GM19372 (cell line): Measurements from ENCODE around the gene EXOC1L.
"Not testable (repeated sequence)": the region's sequence is repeated elsewhere in the genome, so short reads cannot be mapped to it uniquely, and the experiment has no call there.

ENCODE experiments used
- ATAC-seq: cut with Tn5 transposase; IDR thresholded peaks from one replicate; pipeline ENCODE4 v1.9.1; 2021; ENCODE audit warnings: mild to moderate bottlenecking, low read depth, moderate library complexity; ENCODE audit not compliant: unreplicated experiment

EXOC1L gene

DNA sequence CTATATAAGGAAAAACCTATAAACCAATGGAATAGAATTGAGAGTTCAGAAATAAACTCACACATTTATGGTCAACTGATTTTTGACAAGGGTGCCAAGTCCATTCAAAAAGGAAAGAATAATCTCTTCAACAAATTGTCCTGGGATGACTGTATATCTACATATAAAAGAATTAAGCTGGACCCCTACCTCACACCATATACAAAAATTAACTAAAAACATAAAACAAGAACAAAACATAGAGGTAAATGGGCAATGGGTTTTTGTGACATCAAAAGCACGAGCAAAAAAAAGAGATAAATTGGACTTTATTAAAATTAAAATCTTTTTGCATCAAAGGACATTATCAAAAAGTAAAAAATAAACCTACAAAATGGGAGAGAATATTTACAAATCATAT lies 18.3 kb downstream of the EXOC1L start:
- ATAC-seq = no peak

DNA sequence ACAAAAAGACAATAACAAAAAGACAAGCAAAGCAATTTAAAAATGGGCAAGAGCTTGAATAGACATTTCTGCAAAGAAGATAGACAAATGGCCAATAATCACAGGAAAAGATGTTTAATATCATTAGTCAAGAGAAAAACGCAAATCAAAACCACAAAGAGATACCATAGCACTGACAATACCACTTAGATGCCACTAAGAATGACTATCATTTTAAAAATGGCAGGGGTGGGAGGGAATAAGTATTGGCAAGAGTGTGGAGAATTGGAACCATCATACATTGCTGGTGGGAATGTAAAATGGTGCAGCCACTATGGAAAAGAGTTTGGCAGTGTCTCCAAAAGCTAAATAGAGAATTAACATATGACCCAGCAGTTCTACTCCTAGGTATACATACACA lies 18.8 kb downstream of the EXOC1L start:
- ATAC-seq = no peak

DNA sequence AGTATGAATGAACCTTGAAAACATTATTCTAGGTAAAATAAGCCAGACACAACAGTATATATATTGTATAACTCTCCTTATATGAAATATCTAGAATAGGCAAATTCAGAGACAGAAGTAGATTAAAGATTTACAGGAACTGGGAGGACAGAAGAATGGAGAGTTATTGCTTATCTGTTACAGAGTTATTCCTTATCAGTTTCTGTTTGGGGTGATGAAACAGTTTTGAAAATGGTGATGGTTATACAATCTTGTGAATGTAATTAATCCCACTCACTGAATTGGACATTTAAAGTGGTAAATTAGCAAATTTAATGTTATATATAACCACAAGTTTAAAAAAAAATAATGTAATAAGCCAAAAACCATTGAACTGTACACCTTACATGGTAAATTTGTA lies 19.4 kb downstream of the EXOC1L start:
- ATAC-seq = no peak

DNA sequence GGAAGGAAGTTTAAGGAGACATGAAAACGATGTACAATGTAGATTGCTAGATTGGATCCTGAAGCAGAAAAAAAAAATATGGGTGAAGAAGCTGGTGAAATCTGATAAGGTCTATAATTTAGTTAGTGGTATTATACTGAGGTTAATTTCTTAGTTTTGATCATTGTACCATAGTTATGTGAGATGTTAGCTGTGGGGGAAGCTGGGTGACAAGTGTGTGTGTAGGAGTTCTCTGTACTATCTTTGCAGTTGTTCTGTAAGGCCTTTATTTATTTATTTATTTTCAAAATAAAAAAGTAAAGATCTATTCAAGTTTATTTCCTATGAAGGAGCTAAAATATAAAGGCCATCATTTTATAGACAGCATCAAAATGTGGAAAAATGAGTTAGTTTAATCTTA lies 21.4 kb downstream of the EXOC1L start:
- no peak for ATAC-seq

DNA sequence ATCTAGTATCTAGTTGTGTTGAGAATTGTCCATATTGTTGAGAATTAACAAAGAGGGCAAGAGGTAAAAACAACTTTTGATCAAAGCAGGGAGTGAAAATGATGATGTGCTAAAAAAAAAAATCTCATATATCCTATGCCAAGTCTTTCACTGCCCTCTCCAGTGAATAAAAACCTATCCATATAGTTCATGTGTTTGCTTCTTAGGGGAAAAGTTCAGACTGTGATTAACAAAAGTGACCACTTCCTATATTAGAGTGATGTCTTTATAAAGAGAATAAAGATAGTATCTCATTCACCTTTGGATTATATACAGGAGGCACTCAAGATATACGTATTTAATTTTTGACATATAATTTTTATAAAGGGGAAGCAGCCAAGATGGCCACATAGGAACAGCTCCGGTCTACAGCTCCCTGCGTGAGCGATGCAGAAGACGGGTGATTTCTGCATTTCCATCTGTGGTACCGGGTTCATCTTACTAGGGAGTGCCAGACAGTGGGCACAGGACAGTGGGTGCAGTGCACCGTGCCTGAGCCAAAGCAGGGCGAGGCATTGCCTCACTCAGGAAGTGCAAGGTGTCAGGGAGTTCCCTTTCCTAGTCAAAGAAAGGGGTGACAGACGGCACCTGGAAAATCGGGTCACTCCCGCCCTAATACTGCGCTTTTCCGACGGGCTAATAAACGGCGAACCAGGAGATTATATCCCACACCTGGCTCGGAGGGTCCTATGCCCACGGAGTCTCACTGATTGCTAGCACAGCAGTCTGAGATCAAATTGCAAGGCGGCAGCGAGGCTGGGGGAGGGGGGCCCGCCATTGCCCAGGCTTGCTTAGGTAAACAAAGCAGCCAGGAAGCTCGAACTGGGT lies 22.0 kb downstream of the EXOC1L start:
- not testable (repeated sequence) for ATAC-seq

DNA sequence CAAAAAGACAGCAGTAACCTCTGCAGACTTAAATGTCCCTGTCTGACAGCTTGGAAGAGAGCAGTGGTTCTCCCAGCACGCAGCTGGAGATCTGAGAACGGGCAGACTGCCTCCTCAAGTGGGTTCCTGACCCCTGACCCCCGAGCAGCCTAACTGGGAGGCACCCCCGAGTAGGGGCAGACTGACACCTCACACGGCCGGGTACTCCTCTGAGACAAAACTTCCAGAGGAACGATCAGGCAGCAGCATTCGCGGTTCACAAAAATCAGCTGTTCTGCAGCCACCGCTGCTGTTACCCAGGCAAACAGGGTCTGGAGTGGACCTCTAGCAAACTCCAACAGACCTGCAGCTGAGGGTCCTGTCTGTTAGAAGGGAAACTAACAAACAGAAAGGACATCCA lies 22.7 kb downstream of the EXOC1L start:
- not testable (repeated sequence) for ATAC-seq

DNA sequence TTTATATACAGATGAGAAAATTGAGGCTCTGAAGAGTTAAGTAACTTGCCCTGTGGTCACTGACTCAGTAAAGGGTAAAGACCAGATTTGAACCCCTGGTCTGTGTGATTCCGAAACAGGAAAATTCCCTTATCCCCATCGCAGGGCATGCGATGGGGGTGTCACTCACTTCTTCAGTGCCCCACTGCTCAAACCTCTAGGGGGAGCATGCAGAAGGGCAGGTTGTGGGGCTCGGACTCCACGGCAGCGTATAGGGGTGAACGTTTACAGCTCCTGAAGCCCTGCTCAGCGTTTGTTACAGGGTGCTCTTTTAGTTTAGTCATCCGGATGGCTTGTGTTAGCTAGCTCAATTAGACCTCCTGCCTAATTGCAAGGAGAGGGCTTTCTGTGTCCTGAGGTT lies 30.1 kb downstream of the EXOC1L start:
- ATAC-seq = no peak

DNA sequence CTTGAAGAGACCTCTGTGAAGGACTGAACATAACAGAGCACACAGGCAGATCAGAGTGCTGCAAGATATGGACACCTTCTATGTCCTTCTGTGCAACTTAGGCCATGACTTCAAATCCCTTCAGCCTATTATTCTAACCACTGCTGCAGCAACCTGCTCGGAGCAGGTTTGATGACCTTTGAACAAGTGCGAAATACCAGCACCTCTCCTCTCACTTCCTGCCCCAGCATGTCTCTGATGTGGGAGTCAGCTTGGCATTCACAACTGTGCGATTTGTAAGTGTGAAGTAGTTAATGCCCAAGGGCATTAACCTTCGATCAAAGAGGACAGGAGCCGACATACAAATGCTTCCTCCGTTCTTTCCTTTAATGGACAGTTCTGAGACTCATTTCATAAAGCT lies 32.3 kb downstream of the EXOC1L start:
- no peak for ATAC-seq

DNA sequence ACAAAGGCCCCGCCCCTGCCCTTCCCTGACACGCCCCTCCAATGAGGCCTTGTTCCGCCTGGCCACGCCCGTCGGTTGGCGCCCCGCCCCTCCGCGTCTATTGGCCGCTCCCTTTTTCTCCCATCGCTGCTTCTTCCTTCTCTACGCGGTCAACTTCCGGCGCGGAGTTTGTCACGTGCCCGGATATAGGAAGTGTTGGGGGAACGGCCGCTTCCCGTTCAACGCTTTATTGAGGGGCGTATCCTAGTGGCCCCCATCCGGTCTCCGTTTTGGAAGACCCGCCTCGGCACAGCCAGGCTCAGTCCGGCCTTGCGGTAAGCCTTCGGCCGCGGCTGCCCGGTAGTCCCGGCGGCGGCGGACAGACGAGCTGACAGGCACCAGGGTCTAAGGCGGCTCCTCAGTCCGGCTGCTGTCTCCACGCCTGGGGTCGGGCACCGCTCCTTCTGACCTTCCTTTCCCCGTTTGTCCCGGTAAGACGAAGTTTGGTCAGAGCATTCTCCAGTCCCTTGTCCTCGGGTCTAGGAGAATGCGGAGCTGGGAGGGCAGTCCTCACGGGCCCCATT lies 34.0 kb downstream of the EXOC1L start, which contains the start of gene EXOC1:
Gene EXOC1 (plus strand): TSS at position 165 of the 563 bp plus-strand sequence. CDS start 4,676 bp downstream, outside the sequence.
- ATAC-seq = peak; percentile 98

DNA sequence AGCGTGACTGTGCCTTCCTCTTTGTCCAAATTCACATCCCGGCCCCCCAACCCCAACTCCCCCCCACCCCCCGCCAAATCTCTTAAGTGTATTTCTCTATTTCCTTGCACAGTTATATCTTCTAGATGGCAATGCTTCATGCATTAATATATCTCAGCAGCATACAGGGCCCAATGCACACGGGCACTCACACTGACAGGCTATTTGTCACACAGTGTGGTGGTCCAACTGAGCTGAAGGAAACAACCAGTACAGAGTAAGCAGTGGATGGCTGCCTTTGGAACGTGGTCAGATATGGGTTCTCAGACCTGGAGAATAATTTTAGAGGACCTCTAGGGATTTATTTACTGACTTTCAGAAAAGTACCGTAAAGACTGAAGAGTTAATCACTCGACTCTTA lies 34.5 kb downstream of the EXOC1L start:
- ATAC-seq = no peak

DNA sequence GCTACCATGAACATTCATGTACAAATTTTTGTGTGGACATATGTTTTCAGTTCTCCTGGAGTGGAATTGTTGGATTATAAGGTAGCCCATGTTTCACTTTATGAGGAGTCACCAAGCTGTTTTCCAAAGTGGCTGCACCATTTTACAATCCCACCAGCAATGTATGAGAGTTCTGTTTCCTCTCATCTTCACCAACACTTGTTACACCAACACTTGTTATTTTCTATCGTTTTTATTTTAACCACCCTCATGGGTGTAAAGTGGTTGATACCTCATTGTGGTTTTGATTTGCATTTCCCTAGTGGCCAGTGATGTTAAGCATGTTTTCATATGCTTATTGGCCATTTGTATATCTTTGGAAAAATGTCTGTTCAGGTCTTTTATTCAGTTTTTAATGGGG lies 38.0 kb downstream of the EXOC1L start:
- ATAC-seq = no peak

DNA sequence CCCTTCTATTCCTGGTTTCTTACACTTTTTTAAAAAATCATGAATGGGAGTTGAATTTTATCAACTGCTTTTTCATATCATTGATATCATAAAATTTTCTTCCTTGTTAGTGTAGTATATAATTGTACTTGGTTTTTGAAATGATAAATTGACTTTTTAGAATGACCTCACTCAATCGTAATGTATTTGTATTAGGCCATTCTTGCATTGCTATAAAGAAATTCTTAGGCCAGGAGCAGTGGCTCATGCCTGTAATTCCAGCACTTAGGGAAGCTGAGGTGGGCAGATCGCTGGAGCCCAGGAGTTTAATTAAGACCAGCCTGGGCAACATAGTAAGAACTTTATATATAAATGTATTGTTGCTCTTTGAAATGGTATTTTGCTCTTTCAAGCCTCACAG lies 40.1 kb downstream of the EXOC1L start:
- no peak for ATAC-seq

DNA sequence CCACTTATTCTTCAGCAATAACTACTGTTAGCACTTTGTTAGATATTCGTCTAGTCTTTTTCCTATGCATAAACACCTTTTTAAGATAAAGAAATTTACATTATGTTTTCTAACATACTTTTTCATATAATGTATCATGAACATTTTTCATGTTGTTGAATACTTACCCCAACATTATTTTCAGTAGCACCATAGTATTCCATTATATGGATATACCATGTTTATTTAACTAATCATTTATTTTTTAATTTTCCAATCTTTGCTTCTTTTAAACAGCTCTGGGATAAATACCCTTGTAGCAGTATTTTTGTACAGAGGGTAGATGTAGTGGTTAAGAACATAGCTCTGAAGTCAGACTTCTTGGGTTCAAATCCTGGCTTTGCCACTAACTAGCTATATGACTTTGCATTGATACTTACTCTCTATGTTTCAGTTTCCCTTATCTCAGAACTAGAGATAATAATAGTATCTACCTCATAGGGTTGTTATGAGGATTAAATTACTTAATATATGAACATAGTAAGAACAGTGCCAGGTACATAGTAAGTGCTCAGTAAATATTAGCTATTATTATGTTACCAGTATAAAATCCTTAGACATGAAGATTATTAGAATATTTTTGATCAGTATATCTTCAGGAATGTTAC lies 45.1 kb downstream of the EXOC1L start:
- no peak for ATAC-seq

DNA sequence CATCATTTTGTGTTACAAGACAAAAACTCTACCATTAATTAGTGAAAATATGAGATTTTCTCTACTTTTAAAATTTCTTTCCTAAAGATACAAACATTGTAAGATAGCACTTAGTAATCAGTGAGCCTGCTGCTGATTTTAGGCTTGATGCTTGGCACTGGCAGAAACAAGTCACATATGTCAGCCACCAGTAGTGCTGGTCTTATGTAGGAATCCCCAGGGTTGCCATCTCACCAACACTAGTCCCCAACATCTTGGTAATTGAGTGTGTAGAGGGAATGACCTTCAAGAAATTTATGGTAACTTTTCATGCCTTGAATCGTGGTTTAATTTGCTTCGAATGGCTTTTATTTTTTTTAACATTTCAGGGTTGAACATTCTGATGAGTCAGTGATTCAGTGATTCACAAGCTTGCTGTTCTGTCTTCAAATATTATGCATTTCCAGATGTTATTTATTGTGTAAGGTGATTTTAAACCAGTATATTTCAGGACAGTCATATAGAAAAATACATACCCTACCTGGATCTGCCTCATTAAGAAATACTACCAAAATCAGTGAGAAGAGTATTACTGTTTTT lies 45.7 kb downstream of the EXOC1L start:
- ATAC-seq = no peak

DNA sequence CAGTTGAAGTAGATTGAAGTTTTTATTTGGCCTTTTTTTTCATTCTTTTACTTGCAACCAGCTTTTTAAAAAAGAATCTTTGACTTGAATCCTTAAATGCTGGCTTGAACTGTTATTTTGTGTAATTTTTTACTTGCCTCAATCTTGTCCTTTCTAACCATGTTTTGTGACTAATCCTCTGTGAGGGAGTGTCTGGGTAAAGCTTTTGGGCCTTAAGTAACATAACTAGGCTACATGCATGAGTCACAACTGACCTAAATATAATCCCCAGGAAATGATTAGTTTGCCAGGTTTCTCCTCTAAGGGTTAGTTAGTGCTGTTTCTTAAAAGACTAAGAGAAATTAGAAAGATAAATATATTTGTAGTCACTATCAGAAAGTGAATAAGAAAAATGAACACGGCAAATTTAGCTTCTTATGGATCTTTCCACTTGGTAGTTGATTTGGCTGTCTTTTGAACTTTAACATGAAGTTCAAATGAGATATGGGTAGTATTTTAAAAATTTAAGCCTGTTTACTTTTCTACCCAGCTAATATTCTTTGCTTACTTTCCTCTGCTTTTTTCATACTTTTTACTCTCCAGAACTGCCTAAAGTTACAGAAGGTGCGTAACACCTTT lies 46.8 kb downstream of the EXOC1L start:
- peak; percentile 54 for ATAC-seq

DNA sequence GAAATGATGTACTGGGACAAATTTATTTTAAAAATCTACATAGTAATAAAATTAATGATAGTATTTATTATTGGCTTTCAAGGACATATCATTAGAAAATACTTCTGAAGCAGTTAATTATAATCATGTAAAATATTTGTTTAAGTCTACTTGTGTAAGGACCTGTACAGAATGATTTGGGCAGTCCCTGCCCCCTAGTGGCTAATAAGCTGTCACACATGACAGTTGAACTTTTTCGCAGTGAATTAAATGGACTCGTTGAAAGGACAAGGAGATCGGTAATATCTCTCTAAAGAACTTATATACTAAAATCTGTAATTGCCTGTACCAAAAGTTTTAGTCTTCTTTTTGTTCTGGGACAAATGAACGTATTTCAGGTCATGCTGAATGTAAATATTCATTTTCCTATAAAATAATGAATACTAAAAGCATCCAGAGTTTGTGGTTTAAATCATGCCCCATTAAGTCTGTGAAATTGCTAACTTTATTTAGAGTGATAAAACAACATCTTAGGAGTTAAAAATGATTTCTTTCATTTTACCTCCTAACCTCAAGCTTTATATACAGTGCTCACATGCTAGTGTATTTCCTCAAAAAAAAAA lies 47.5 kb downstream of the EXOC1L start:
- ATAC-seq = peak; percentile 90

DNA sequence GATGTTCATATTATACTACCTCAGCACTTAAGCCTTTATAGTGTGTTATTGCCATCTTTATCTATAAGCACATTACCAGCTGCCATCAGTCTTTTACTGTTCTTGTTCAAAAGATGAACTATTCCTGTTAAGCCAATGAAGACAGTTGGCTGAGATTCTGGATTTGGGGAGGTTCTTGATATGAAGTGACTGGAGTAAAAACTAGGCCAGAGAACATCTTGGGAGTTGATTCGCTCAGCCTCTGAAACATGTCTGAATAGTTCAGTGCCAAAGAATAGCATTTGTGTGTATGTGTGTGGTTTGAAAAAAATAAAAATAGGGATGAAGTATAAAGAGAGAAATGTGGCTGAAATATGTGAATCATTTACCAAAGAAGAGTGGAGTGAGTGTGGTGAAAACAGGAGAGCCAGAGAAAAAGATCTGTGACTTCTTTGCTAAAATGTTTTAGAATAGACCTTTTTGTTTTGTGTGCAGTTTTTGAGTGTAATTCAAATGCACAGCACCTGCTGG lies 49.0 kb downstream of the EXOC1L start:
- ATAC-seq = no peak

DNA sequence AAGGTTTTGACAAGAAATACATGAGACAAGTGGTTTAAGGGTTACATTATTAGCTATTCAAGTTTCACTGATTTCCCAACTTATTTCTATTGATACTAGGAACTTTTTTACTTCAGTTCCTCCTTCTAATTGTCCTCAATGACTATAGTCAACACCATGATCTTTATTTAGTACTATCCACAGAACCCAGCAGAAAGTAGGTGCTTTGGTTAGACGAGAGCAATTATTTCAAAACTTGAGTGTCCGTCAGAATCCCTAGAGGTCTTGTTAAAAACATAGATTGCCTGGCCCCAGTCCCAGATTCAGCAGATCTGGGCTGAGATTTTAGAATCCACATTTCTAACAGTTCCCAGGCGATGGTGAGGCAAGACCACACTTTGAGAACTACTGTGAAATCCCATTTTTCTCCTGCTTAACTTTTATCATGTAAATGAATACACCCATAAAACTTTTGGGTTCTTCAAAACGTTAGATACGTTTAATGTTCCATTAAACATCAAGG lies 51.8 kb downstream of the EXOC1L start:
- no peak for ATAC-seq

DNA sequence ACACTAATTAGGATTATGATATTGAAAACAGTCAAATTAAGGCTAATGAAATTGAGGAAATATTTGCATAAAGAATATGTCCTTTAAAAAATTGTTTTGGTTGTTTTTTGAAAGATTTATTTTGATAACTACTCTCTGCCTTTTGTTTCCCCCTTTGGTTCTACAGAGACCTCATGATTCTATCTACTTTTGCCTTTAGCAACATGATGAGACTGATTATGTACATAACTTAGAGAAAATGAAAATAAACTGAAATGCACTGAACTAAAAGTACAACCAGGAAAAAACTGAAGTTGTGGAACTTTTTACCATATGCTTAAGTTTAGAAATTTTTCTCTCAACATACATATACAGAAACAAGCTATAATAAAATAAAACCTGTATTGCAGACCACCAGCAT lies 55.2 kb downstream of the EXOC1L start:
- no peak for ATAC-seq

DNA sequence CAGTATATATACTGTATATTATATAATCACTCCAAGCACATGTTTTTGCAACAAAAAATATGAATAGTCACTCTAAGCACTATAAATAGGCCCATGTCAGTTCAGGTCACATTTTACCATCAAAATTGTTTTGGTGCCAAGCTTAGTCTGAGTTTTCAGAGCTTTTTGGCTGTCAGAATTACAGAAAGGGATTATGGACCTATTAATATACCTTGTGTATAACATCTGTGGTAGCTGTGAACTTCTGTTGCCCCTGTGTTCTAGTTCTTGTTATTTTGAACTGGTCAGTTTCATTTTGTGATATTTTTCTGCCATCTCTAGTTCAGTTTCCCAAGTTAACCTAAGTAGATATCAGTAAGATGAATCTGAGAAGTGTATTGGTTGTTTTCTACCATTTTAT lies 56.8 kb downstream of the EXOC1L start:
- ATAC-seq = no peak
